Ureter (tissue), 1 donor: Measurements from ENCODE around the gene MUL1. TPM values are rescaled to one million over a fixed set of nuclear protein-coding genes. Genes with fewer than 3 reads are reported as not detected.
"Not testable (repeated sequence)": the region's sequence is repeated elsewhere in the genome, so short reads cannot be mapped to it uniquely, and the experiment has no call there.

Source experiments
- DNase-seq: peaks from one replicate; pipeline ENCODE4 v3.0.0-alpha.2; 2020; ENCODE audit warnings: low spot score
- total RNA-seq: library from RNA; stranded (reverse); gene quantifications from one replicate; pipeline ENCODE4 v1.2.4, GENCODE V29; 2023
- donor health status: DM: yes; HTN: yes; CAD: no.

MUL1 gene
- total RNA-seq, 1 donor from 2014 or later = 29.9 TPM

GRCh38 chr1:20511518-20512428 lies 3.8 kb upstream of the MUL1 start:
- no peak for DNase-seq

DNA sequence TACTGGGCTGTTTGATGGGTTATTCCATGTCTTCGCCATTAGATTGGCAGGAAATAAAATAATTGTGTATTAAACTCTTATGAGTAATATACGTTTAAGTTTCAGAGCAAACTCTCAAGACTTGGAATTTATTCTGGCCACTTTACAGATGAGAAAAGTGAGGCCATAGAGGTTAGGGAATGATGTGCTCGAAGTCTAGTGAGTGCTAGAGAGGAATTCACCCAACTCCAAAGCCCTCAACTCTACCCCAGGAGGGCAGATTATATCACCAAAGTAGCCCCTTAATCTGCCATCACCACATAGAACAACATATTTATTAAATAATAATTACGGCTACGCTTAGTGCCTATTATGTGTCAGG lies 440 bp upstream of the MUL1 start:
- no peak for DNase-seq

DNA sequence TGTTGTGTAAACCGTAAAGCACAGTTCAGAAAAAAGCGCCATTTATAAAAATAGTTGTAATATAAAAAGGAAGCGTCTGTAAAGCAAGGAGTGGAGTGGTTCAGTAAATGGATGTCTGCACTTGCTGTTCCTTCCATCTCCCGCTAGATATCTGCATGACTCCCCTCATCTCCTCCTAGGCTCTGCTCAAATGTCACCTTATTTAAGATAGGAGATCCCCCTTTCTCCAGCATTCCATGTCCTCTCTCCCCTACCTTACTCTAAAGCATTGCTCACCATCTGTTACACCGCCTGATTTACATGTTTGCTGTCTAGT lies 745 bp downstream of the MUL1 start:
- DNase-seq = no peak

GRCh38 chr1:20505488-20505887 lies 2.5 kb downstream of the MUL1 start:
- DNase-seq = no peak

- no peak for DNase-seq
Observed at GRCh38 chr1:20500716-20501115, 7.2 kb downstream of the MUL1 start.

GRCh38 chr1:20499718-20500117 lies 8.2 kb downstream of the MUL1 start:
- no peak for DNase-seq

DNA sequence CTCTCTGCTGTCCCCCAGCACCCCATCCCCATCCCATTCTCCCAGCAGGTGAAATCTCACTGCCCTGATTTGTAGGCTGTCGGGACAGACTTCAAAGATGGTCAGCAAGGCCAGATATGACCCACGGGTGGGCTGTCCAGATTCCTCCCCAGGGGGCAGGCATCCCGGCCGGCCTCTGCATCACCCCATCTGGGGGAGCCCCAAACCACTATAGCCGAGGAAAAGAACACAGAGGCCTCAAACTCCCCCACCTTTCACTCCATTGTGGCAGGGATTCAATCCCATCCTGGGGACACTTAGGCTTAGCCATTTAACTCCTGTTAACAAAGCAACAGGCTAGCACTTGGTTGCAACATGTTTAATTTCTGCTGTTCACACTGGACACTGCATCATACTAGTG lies 8.8 kb downstream of the MUL1 start:
- DNase-seq = no peak

- DNase-seq = no peak
Observed at GRCh38 chr1:20498116-20498515, 9.8 kb downstream of the MUL1 start.

DNA sequence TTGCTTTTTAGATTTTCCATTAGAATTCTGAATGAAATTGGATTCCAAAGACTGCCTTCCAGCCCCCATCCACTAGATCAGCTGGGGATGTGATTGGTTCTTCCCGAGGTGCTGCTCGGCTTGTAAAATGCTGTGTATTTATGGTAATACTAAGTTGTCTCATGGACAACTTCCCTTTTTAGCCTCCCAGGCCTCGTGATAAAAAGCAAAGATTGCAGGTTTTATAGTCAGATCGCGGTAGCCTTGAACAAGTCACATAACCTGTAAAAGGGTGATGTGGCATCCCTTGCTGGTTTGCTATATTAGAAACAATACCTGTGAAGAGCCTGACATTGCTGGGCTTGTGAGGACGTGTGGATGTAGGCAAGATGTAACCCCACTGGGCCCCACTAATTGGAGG lies 10.4 kb downstream of the MUL1 start:
- no peak for DNase-seq

DNA sequence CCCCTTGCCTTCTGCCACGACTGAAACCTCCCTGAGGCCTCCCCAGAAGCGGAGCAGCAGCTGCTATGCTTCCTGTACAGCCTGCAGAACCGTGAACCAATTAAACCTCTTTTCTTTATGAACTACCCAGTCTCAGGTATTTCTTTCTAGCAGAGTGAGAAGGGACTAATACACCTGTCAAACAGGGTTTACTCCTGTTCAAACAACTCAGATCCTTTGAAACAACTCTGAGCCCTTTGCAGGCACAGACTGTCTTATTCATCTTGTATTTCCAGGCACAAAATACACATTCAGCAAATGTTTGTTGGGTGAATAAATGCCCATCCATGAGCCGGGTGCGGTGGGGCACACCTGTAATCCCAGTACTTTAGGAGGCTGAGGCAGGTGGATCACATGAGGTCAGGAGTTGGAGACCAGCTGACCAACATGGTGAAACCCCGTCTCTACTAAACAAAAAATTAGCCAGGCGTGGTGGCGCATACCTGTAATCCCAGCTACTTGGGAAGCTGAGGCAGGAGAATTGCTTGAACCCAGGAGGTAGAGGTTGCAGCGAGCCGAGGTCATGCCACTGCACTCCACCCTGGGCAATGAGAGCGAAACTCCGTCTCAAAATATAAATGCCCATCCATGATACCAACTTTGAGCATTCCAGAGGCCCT lies 11.1 kb downstream of the MUL1 start:
- DNase-seq = not testable (repeated sequence)

DNA sequence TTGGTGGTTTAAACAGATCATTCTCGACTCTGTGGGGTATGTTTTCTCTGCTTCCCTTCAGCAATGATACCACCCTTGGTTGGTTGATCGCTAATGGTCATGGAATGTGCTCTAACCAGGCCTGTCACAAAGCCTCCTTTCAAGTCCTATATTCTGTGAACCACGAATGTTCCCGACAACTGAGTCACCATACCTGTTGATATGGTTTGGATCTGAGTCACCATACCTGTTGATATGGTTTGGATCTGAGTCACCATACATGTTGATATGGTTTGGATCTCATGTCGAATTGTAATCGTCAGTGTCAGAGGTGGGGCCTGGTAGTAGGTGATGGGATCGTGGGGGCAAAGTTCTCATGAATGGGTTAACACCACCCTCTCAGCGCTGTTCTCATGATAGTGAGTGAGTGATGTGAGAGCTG lies 11.7 kb downstream of the MUL1 start:
- no peak for DNase-seq

DNA sequence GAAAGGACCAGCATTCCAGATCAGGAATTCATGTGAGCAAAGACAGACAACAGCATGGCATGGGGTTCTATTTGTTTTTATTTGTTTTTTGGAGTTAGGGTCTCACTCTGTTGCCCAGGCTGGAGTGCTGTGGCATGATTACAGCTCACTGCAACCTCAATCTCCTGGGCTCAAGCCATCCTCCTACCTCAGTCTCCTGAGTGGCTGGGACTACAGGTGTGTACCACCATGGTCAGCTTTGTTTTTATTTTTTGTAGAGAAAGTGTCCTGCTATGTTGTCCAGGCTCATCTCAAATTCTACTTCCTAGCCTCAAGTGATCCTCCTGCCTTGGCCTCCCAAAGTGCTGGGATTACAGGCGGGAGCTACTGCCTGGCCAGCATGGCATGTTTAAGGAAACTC lies 12.3 kb downstream of the MUL1 start:
- DNase-seq = no peak

GRCh38 chr1:20494609-20495311 lies 13.2 kb downstream of the MUL1 start:
- DNase-seq = no peak

DNA sequence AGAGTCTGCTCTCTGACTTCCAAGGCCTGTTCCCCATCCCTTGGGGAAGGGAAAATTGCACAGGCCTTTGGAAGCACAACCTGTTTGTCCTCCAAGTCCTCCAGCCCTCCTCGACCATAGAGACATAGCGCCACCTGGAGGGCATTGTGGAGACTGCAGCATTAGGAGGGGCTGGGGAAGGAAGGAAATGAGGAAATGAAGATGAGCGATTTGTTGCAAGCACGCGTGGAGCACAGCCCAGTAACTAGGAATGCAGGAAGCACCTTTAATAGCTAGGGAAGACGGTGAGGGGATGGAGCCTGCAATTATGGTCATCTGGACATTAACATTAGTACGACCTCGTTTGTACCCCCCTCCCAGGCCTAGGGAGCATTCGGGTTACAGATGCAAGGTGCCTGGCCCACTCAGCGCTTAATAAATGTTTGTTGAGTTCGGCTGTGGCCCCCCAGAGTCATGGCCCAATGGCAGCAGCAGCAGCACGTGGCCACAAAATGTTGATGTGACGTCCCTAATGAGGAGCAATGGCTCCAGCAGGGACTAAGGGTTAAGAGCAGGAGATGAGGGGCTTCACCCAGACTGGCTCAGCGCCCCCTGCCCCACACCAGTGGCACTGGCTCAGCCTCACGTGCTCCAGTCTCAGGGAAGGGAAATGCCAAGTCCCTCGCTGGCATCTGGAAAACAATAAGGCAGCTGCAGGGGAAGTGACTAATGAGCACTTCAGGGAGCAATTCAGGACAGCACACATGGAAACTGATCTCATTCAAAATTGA lies 13.9 kb downstream of the MUL1 start:
- DNase-seq = peak; percentile 92

- no peak for DNase-seq
Observed at GRCh38 chr1:20493309-20493708, 14.6 kb downstream of the MUL1 start.

DNA sequence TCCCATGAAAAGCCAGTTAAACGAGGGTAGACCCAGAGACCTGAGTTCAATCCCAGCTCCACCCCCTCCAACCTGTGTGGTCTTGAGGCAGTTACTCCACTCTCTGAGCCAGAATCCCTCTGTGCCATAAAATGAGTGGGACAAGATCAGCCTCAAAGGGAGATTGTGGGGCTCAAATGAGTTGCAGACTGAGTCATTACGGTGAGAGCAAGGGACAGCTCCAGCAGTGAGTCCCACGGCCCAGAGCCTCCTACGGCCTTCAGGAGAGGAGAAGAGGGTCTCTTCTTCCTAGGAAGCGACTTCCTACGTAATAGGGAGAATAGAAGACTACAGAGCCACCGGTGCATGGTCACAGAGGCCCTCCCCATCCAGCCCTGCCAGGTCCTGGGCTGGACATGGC lies 15.2 kb downstream of the MUL1 start:
- DNase-seq = no peak

DNA sequence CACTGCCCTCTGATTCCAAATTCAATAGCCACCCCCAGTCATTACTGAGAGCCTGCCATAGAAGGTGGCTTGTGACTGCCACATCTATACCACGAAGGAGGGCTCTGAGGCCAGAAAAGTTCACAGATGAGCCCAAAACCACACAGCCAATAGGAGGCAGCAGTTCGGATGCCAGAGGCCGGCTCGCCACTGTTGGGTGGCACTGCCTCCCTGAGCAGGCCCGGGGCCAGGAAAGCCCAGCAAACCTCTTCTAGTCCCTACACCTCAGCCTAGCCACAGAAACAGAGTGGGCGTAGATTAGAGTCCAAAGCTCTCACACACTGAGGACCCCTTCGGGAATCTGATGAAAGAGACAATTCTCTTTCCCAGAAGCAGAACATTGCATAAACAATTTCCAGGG lies 16.1 kb downstream of the MUL1 start:
- DNase-seq = no peak

DNA sequence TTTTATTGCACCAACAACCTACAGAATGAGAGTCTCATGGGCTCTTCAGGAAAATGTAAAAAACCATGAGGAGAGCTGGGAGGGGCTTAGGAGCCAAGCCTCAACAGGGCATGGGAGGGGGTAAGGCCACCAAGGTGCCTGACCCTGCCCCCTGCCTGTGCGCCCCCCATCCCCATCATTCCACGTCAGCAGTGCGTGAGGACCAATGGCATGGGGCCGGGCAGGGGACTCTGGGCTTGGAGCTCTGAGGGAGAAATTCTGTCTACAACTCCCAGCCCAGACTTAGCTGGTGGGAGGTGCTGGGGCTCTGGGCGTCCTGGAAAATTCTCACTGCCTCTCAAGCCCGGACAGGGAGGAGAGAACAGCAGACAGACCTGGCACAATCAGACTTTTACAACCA lies 16.8 kb downstream of the MUL1 start:
- DNase-seq = no peak

DNA sequence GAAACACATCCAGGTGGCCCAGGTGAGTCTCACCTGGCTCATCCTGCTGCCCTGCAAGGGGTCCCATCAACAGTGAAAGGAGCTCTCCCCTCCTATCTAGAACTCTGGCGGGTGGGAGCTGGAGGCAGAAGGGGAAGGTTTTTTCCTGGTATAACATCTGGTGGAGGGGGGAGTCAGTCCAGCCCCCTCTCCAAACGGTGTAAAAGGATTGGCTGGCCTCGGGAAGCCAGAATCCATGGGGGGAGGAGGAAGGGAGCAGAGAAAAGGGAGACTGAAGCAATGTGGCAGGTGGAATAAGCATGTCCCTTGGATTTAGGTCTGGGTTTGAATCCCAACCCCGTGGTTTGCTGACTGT lies 20.7 kb downstream of the MUL1 start:
- DNase-seq = no peak

GRCh38 chr1:20486457-20487235 lies 21.3 kb downstream of the MUL1 start:
- peak; percentile 77 for DNase-seq
